ENCODE results near the gene MEX3C. TPM values are rescaled to one million over a fixed set of nuclear protein-coding genes. Genes with fewer than 3 reads are reported as not detected.

Gene MEX3C
- total RNA-seq, 1 experiment from 2014 or later, result 15.8 TPM

DNA sequence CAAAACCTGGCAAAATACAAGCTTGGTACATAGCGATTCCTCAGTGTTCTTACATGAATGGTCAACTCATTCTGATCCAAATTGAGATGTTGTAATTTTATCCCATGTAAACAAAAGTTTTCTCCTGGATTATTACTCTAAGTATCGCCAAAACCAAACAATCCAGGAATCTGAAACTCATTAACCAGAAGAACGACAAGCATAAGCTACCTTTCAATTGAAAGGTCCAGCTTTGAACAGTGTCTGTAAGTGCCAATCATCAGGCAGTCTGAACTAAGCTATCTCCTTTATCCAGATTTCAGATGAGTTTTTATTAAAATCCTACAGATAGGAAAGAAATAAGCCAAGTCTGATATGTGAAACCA, 2.4 kb downstream of the MEX3C start:
- intact Hi-C loops (cut with micrococcal nuclease), result loop anchor here (10.0 kb wide), 1 partner anchor 370 kb away; the partner anchor contains the start of gene MRO
- CTCF ChIA-PET, result no interaction called here
- no peak for TF ChIP-seq EZH2phosphoT487 (IDR thresholded peaks at IDR 0.05; ENCODE audit: borderline replicate concordance, low read length)
- TF ChIP-seq EZH2 (IDR thresholded peaks at IDR 0.05; ENCODE audit: low read length, unreplicated experiment), result no peak
- TF ChIP-seq, protein P1, sequence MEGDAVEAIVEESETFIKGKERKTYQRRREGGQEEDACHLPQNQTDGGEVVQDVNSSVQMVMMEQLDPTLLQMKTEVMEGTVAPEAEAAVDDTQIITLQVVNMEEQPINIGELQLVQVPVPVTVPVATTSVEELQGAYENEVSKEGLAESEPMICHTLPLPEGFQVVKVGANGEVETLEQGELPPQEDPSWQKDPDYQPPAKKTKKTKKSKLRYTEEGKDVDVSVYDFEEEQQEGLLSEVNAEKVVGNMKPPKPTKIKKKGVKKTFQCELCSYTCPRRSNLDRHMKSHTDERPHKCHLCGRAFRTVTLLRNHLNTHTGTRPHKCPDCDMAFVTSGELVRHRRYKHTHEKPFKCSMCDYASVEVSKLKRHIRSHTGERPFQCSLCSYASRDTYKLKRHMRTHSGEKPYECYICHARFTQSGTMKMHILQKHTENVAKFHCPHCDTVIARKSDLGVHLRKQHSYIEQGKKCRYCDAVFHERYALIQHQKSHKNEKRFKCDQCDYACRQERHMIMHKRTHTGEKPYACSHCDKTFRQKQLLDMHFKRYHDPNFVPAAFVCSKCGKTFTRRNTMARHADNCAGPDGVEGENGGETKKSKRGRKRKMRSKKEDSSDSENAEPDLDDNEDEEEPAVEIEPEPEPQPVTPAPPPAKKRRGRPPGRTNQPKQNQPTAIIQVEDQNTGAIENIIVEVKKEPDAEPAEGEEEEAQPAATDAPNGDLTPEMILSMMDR (conservative IDR thresholded peaks at IDR 0.05; ENCODE audit: low read depth, low read length), result no peak
- 0 out of 2 replicates have a peak overlapping the region, but pooled peaks have one; percentile 75 for H3K9ac ChIP-seq (ENCODE audit: low read length)
- ATAC-seq (no peak), DNase-seq (no peak)
- H3K27ac ChIP-seq (ENCODE audit: low read length), result no peak overlapping the region
- no peak overlapping the region; the same call in 1 of the 2 replicates for H2AFZ ChIP-seq (ENCODE audit: low read length)
- no peaks in the 10 kb centered on the region for H3K9me3 ChIP-seq (ENCODE audit: low read length)
- no TSS peak for BruUV-seq (replicated peaks)
- H4K20me1 ChIP-seq (ENCODE audit: low read length), result peaks cover 18% of the 10 kb centered on the region; the same call in 1 of the 2 replicates
- POLR2A ChIA-PET (ENCODE audit: unreplicated experiment), result no interaction called here
- H3K4me1 ChIP-seq (ENCODE audit: insufficient read depth, low read length), result peaks cover 6% of the 10 kb centered on the region; the same call in 1 of the 2 replicates
- peak overlapping the region; percentile 84 for H3K4me3 ChIP-seq (ENCODE audit: low read length)
- no peaks in the 10 kb centered on the region for H3F3A ChIP-seq (ENCODE audit: low read length, unreplicated experiment)
- no peaks in the 10 kb centered on the region for H3K9me2 ChIP-seq (replicated peaks; ENCODE audit: low read length)
- H3K27me3 ChIP-seq (ENCODE audit: low read length), result no peaks in the 10 kb centered on the region
- peaks cover 66% of the 10 kb centered on the region for H3K79me2 ChIP-seq (ENCODE audit: low read length)
- H3K4me2 ChIP-seq (ENCODE audit: low read length), result peak overlapping the region; percentile 77
- no peaks in the 10 kb centered on the region for H3K36me3 ChIP-seq (ENCODE audit: low read depth, low read length)

GRCh38 chr18:51194604-51195003, 2.9 kb downstream of the MEX3C start:
- ATAC-seq (no peak), DNase-seq (no peak)
- Histone ChIP-seq H3K9ac (ENCODE audit: low read length) (no peak overlapping the region), H2AFZ (ENCODE audit: low read length) (no peak overlapping the region), H3K4me1 (ENCODE audit: insufficient read depth, low read length) (peaks cover 6% of the 10 kb centered on the region; the same call in 1 of the 2 replicates), H3K4me2 (ENCODE audit: low read length) (peak overlapping the region; percentile 77), H3F3A (ENCODE audit: low read length, unreplicated experiment) (no peaks in the 10 kb centered on the region), H4K20me1 (ENCODE audit: low read length) (peaks cover 18% of the 10 kb centered on the region; the same call in 1 of the 2 replicates), H3K27me3 (ENCODE audit: low read length) (no peaks in the 10 kb centered on the region), H3K79me2 (ENCODE audit: low read length) (peaks cover 69% of the 10 kb centered on the region), H3K36me3 (ENCODE audit: low read depth, low read length) (no peaks in the 10 kb centered on the region), H3K9me2 (replicated peaks; ENCODE audit: low read length) (no peaks in the 10 kb centered on the region), H3K4me3 (ENCODE audit: low read length) (peak overlapping the region; percentile 84), H3K27ac (ENCODE audit: low read length) (no peak overlapping the region), H3K9me3 (ENCODE audit: low read length) (no peaks in the 10 kb centered on the region)
- ChIA-PET CTCF (no interaction called here), POLR2A (ENCODE audit: unreplicated experiment) (no interaction called here)
- TF ChIP-seq EZH2 (IDR thresholded peaks at IDR 0.05; ENCODE audit: low read length, unreplicated experiment), result no peak
- no peak for TF ChIP-seq EZH2phosphoT487 (IDR thresholded peaks at IDR 0.05; ENCODE audit: borderline replicate concordance, low read length)
- TF ChIP-seq, protein P1 (conservative IDR thresholded peaks at IDR 0.05; ENCODE audit: low read depth, low read length), result no peak
- intact Hi-C loops (cut with micrococcal nuclease), result loop anchor here (10.0 kb wide), 1 partner anchor 370 kb away; the partner anchor contains the start of gene MRO
- BruUV-seq (replicated peaks), result no TSS peak

- POLR2A ChIA-PET (ENCODE audit: unreplicated experiment), result no interaction called here
- TF ChIP-seq, protein P1 (conservative IDR thresholded peaks at IDR 0.05; ENCODE audit: low read depth, low read length), result no peak
- TF ChIP-seq EZH2 (IDR thresholded peaks at IDR 0.05; ENCODE audit: low read length, unreplicated experiment) (no peak), EZH2phosphoT487 (IDR thresholded peaks at IDR 0.05; ENCODE audit: borderline replicate concordance, low read length) (no peak)
- DNase-seq (peak; percentile 1), ATAC-seq (no peak)
- BruUV-seq (replicated peaks), result no TSS peak
- H3K9ac ChIP-seq (ENCODE audit: low read length), result no peak overlapping the region
- H3K4me2 ChIP-seq (ENCODE audit: low read length), result peak overlapping the region; percentile 77
- CTCF ChIA-PET, result no interaction called here
- H3K9me3 ChIP-seq (ENCODE audit: low read length), result no peaks in the 10 kb centered on the region
- H3K79me2 ChIP-seq (ENCODE audit: low read length), result peaks cover 74% of the 10 kb centered on the region
- no peak overlapping the region for H3K27ac ChIP-seq (ENCODE audit: low read length)
- H2AFZ ChIP-seq (ENCODE audit: low read length), result no peak overlapping the region
- no peaks in the 10 kb centered on the region for H3K36me3 ChIP-seq (ENCODE audit: low read depth, low read length)
- no peaks in the 10 kb centered on the region for H3K9me2 ChIP-seq (replicated peaks; ENCODE audit: low read length)
- H3K4me1 ChIP-seq (ENCODE audit: insufficient read depth, low read length), result peaks cover 6% of the 10 kb centered on the region; the same call in 1 of the 2 replicates
- peaks cover 18% of the 10 kb centered on the region; the same call in 1 of the 2 replicates for H4K20me1 ChIP-seq (ENCODE audit: low read length)
- H3F3A ChIP-seq (ENCODE audit: low read length, unreplicated experiment), result no peaks in the 10 kb centered on the region
- H3K4me3 ChIP-seq (ENCODE audit: low read length), result peak overlapping the region; percentile 84; the same call in 1 of the 2 replicates
- H3K27me3 ChIP-seq (ENCODE audit: low read length), result no peaks in the 10 kb centered on the region
- intact Hi-C loops (cut with micrococcal nuclease), result loop anchor here (10.0 kb wide), 1 partner anchor 369 kb away; the partner anchor contains the start of gene MRO
Observed at GRCh38 chr18:51193621-51194287, 3.7 kb downstream of the MEX3C start.
